Testis (tissue), 2 donors: ENCODE data around the gene TBC1D17.

ENCODE experiments used
- POLR2A ChIP-seq: fragments of 450-650 bp; IDR thresholded peaks from one replicate; pipeline ENCODE4 v1.6.1; 2017; ENCODE audit warnings: antibody characterized with exemption, mild to moderate bottlenecking, moderate library complexity
- TF ChIP-seq, protein P1 (sequence below), 3 experiments: fragments of 450-650 bp in 2 of 3; fragments of 200-600 bp in 1 of 3; sonication (generic) in 1 of 3; IDR thresholded peaks; one replicate each; pipeline ENCODE4 v1.5.1; 2016 to 2019; ENCODE audit warnings: antibody characterized with exemption in 3 of 3, mild to moderate bottlenecking in 2 of 3, moderate library complexity in 1 of 3

DNA sequence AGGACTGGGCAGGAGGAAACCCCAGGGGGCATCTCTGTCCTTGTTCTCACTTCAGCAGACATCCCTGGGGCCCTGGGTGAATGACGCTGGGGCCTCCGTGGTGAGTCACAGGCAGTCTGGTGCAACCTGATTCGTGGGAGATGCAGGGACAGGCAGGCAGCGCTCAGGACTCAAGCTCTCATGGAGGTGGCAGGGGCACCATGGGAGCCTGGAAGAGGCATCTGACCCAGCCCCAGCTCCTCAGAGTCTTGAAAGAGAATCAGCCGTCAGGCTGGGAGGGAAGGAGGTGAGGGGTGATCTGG is 40.5 kb upstream of the TBC1D17 start:
- TF ChIP-seq, protein P1, sequence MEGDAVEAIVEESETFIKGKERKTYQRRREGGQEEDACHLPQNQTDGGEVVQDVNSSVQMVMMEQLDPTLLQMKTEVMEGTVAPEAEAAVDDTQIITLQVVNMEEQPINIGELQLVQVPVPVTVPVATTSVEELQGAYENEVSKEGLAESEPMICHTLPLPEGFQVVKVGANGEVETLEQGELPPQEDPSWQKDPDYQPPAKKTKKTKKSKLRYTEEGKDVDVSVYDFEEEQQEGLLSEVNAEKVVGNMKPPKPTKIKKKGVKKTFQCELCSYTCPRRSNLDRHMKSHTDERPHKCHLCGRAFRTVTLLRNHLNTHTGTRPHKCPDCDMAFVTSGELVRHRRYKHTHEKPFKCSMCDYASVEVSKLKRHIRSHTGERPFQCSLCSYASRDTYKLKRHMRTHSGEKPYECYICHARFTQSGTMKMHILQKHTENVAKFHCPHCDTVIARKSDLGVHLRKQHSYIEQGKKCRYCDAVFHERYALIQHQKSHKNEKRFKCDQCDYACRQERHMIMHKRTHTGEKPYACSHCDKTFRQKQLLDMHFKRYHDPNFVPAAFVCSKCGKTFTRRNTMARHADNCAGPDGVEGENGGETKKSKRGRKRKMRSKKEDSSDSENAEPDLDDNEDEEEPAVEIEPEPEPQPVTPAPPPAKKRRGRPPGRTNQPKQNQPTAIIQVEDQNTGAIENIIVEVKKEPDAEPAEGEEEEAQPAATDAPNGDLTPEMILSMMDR (IDR thresholded peaks at IDR 0.05) = no peak
- no peak for TF ChIP-seq POLR2A
